HEK293 (cell line): ENCODE data around the gene HES7.

ENCODE experiments used
- INSM2 ChIP-seq: fragments of 450-650 bp; formaldehyde crosslinking; IDR thresholded peaks from 2 replicates; pipeline ENCODE4 v1.5.1; 2016; ENCODE audit warnings: missing biosample characterization, missing genetic modification characterization
- KLF7 ChIP-seq: fragments of 450-650 bp; formaldehyde crosslinking; IDR thresholded peaks from 2 replicates; pipeline ENCODE4 v1.5.1; 2016; ENCODE audit warnings: missing biosample characterization, missing genetic modification characterization, borderline replicate concordance
- PRDM10 ChIP-seq: fragments of 450-650 bp; formaldehyde crosslinking; IDR thresholded peaks from 2 replicates; pipeline ENCODE4 v1.5.1; 2016; ENCODE audit warnings: missing biosample characterization, missing genetic modification characterization
- ZBTB11 ChIP-seq: fragments of 450-650 bp; formaldehyde crosslinking; conservative IDR thresholded peaks from 2 replicates; pipeline ENCODE4 v1.5.1; 2016; ENCODE audit warnings: low read depth, missing biosample characterization, missing genetic modification characterization
- ZBTB49 ChIP-seq: fragments of 450-650 bp; formaldehyde crosslinking; IDR thresholded peaks from 2 replicates; pipeline ENCODE4 v1.5.1; 2016; ENCODE audit warnings: missing biosample characterization, missing genetic modification characterization, low read depth
- ZBTB6 ChIP-seq: fragments of 450-650 bp; formaldehyde crosslinking; IDR thresholded peaks from 2 replicates; pipeline ENCODE4 v1.5.1; 2017; ENCODE audit warnings: missing biosample characterization, missing genetic modification characterization
- ZNF169 ChIP-seq: fragments of 450-650 bp; formaldehyde crosslinking; IDR thresholded peaks from 2 replicates; pipeline ENCODE4 v1.5.1; 2016; ENCODE audit warnings: missing biosample characterization, missing genetic modification characterization
- ZNF18 ChIP-seq: fragments of 450-650 bp; formaldehyde crosslinking; IDR thresholded peaks from 2 replicates; pipeline ENCODE4 v1.5.1; 2016; ENCODE audit warnings: missing biosample characterization, missing genetic modification characterization
- ZNF280D ChIP-seq: fragments of 450-650 bp; formaldehyde crosslinking; IDR thresholded peaks from 2 replicates; pipeline ENCODE4 v1.5.1; 2016; ENCODE audit warnings: missing biosample characterization, missing genetic modification characterization
- ZNF362 ChIP-seq: fragments of 450-650 bp; formaldehyde crosslinking; IDR thresholded peaks from 2 replicates; pipeline ENCODE4 v1.5.1; 2016; ENCODE audit warnings: missing biosample characterization, missing genetic modification characterization
- ZNF513 ChIP-seq: fragments of 450-650 bp; IDR thresholded peaks from 2 replicates; pipeline ENCODE4 v1.5.1; 2018; ENCODE audit warnings: missing biosample characterization, missing genetic modification characterization
- ZNF571 ChIP-seq: fragments of 450-650 bp; formaldehyde crosslinking; IDR thresholded peaks from 2 replicates; pipeline ENCODE4 v1.5.0; 2017; ENCODE audit warnings: missing biosample characterization, missing genetic modification characterization
- ZNF654 ChIP-seq: fragments of 450-650 bp; formaldehyde crosslinking; IDR thresholded peaks from 2 replicates; pipeline ENCODE4 v1.5.1; 2016; ENCODE audit warnings: low read depth, missing biosample characterization, missing genetic modification characterization
- ZNF664 ChIP-seq: fragments of 450-650 bp; formaldehyde crosslinking; IDR thresholded peaks from 2 replicates; pipeline ENCODE4 v1.5.1; 2016; ENCODE audit warnings: missing biosample characterization, missing genetic modification characterization
- ZNF76 ChIP-seq: fragments of 450-650 bp; formaldehyde crosslinking; IDR thresholded peaks from 2 replicates; pipeline ENCODE4; 2016; ENCODE audit warnings: low read depth, missing biosample characterization, missing genetic modification characterization, borderline replicate concordance
- ZNF791 ChIP-seq: fragments of 450-650 bp; formaldehyde crosslinking; IDR thresholded peaks from 2 replicates; pipeline ENCODE4 v1.5.1; 2016; ENCODE audit warnings: missing biosample characterization, missing genetic modification characterization

Gene HES7

GRCh38 chr17:8118769-8119580 is 4.9 kb downstream of the HES7 start (continued):
- TF ChIP-seq PRDM10 (tag by site-specific recombination) (peak; percentile 96), ZNF169 (tag by site-specific recombination) (no peak), KLF7 (tag by site-specific recombination) (no peak), ZNF280D (no peak), ZNF571 (tag by site-specific recombination) (no peak), INSM2 (tag by site-specific recombination) (0 out of 2 replicates have a peak, but pooled peaks have one; percentile 7), ZNF513 (tag by site-specific recombination) (peak; percentile 44; the same call in 1 of the 2 replicates), ZBTB11 (tag by site-specific recombination) (no peak; the same call in none of the 2 replicates), ZBTB6 (tag by site-specific recombination) (peak; percentile 6; the same call in 1 of the 2 replicates), ZNF18 (tag by site-specific recombination) (no peak), ZBTB49 (no peak), ZNF664 (no peak), ZNF654 (tag by site-specific recombination) (peak; percentile 40), ZNF362 (no peak), ZNF76 (tag by site-specific recombination) (0 out of 2 replicates have a peak, but pooled peaks have one; percentile 13), ZNF791 (no peak)
